ENCODE results near the gene SGCD. TPM values are rescaled to one million over a fixed set of nuclear protein-coding genes. Genes with fewer than 3 reads are reported as not detected.

SGCD gene
- total RNA-seq, 1 experiment from 2014 or later, result not detected

DNA sequence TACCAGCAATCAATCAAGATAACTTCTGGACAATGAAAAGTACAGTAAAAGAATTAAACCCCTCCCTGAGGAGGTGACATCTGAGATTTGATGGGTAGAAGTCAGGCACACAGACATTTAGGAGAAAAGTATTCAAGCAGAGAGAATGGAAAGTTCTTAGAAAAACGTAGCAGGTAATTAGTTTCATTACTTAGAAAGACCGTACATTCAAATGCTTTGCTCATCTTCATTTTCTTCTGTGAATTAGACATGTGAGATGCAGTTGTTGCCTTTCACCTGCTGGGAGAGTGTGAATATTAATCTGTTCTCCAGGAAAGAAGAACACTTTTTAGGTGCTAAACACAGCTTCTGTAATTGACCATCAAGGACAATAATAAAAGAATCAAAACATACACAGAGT is 451.8 kb downstream of the SGCD start:
- CTCF ChIA-PET, result no interaction called here

DNA sequence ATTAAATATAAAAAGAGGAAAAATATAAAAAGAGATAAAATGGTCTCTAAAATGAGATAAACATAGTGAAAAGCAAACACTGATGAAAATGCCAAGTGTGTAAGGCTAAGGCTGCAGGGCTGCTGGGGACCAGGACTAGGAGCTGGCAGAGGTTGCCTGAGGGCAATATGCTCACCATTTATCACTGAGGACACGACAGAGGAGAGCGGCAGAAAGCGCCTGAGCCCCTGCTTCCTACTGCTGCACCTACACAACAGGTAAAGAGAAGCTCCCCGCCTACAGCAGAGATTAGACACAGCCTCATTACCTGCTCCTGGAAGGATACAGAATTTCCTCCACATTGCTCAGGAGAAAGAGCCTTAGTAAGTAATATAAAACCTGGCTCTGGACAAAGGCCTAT is 452.5 kb downstream of the SGCD start:
- Histone ChIP-seq H3K9me3 (ENCODE audit: control insufficient read depth in 1 of 2, insufficient read depth in 1 of 2, low read depth in 1 of 2, low read length in 2 of 2) (no peaks in the 10 kb centered on the region), H3K4me1 (ENCODE audit: control insufficient read depth in 1 of 2, insufficient read depth in 2 of 2, low read length in 2 of 2) (no peaks in the 10 kb centered on the region), H3K27ac (ENCODE audit: low read depth, low read length) (no peak overlapping the region), H3K4me2 (ENCODE audit: low read length) (no peak overlapping the region), H3K9me2 (ENCODE audit: insufficient read depth) (no peaks in the 10 kb centered on the region), H4K20me1 (ENCODE audit: insufficient read depth) (no peaks in the 10 kb centered on the region), H3K4me3 (replicated peaks in 1 of 2; ENCODE audit: low read depth in 1 of 2, low read length in 2 of 2) (no peak overlapping the region), H3K79me2 (ENCODE audit: insufficient read depth, low read length) (no peaks in the 10 kb centered on the region), H3K9ac (ENCODE audit: low read length) (no peak overlapping the region), H2AFZ (ENCODE audit: low read depth, low read length, poor library complexity, severe bottlenecking) (no peak overlapping the region), H3K36me3 (ENCODE audit: control insufficient read depth in 1 of 2, insufficient read depth in 2 of 2, low read length in 2 of 2) (no peaks in the 10 kb centered on the region), H3K27me3 (ENCODE audit: insufficient read depth, low read length) (no peaks in the 10 kb centered on the region)
- ChIA-PET CTCF (no interaction called here), RAD21 (ENCODE audit: low non-redundant PET in 1 of 2, low total read pairs in 2 of 2, uncharacterized antibody in 2 of 2, unreplicated experiment in 2 of 2) (no interaction called here), POLR2A (no interaction called here)
- DNase-seq (ENCODE audit: low read depth, low spot score) (no peak), ATAC-seq (no peak)
- no TSS peak for BruUV-seq (replicated peaks)
- intact Hi-C loops (cut with micrococcal nuclease), result no loop called here
- TF ChIP-seq, protein P1, sequence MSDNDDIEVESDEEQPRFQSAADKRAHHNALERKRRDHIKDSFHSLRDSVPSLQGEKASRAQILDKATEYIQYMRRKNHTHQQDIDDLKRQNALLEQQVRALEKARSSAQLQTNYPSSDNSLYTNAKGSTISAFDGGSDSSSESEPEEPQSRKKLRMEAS (IDR thresholded peaks at IDR 0.05), result no peak
- TF ChIP-seq FOSL1 (IDR thresholded peaks at IDR 0.05; ENCODE audit: low read depth), result no peak
- TF ChIP-seq ZFX (IDR thresholded peaks at IDR 0.05), result no peak
- no peak for TF ChIP-seq RAD21 (IDR thresholded peaks at IDR 0.05; ENCODE audit: low read depth)
- no peak for TF ChIP-seq POLR2AphosphoS5 (IDR thresholded peaks at IDR 0.05; ENCODE audit: low read depth, low read length)
- TF ChIP-seq CBX3 (IDR thresholded peaks at IDR 0.05; ENCODE audit: low read depth), result no peak
- TF ChIP-seq YY1 (IDR thresholded peaks at IDR 0.05; ENCODE audit: extremely low read depth, insufficient replicate concordance, low read depth, low read length), result no peak
- no peak for TF ChIP-seq ZNF274 (IDR thresholded peaks at IDR 0.05; ENCODE audit: low read depth, low read length)
- TF ChIP-seq ELF1 (IDR thresholded peaks at IDR 0.05; ENCODE audit: borderline replicate concordance, low read depth), result no peak
- TF ChIP-seq, protein P2, sequence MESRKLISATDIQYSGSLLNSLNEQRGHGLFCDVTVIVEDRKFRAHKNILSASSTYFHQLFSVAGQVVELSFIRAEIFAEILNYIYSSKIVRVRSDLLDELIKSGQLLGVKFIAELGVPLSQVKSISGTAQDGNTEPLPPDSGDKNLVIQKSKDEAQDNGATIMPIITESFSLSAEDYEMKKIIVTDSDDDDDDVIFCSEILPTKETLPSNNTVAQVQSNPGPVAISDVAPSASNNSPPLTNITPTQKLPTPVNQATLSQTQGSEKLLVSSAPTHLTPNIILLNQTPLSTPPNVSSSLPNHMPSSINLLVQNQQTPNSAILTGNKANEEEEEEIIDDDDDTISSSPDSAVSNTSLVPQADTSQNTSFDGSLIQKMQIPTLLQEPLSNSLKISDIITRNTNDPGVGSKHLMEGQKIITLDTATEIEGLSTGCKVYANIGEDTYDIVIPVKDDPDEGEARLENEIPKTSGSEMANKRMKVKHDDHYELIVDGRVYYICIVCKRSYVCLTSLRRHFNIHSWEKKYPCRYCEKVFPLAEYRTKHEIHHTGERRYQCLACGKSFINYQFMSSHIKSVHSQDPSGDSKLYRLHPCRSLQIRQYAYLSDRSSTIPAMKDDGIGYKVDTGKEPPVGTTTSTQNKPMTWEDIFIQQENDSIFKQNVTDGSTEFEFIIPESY (IDR thresholded peaks at IDR 0.05; ENCODE audit: extremely low read depth, insufficient replicate concordance, low read length), result no peak
- TF ChIP-seq SRF (IDR thresholded peaks at IDR 0.05; ENCODE audit: low read depth), result no peak
- TF ChIP-seq JUND (IDR thresholded peaks at IDR 0.05), result no peak
- no peak for TF ChIP-seq SIN3A (IDR thresholded peaks at IDR 0.05; ENCODE audit: low read depth)
- no peak for TF ChIP-seq EZH2phosphoT487 (IDR thresholded peaks at IDR 0.05; ENCODE audit: borderline replicate concordance)

More for the DNA sequence above, 451.8 kb downstream of the SGCD start:
- Histone ChIP-seq H3K9ac (ENCODE audit: low read length) (no peak overlapping the region), H3K9me2 (ENCODE audit: insufficient read depth) (no peaks in the 10 kb centered on the region), H3K79me2 (ENCODE audit: insufficient read depth, low read length) (no peaks in the 10 kb centered on the region), H3K9me3 (ENCODE audit: control insufficient read depth in 1 of 2, insufficient read depth in 1 of 2, low read depth in 1 of 2, low read length in 2 of 2) (no peaks in the 10 kb centered on the region), H2AFZ (ENCODE audit: low read depth, low read length, poor library complexity, severe bottlenecking) (no peak overlapping the region), H3K4me2 (ENCODE audit: low read length) (no peak overlapping the region), H3K27ac (ENCODE audit: low read depth, low read length) (no peak overlapping the region), H3K27me3 (ENCODE audit: insufficient read depth, low read length) (no peaks in the 10 kb centered on the region), H3K4me1 (ENCODE audit: control insufficient read depth in 1 of 2, insufficient read depth in 2 of 2, low read length in 2 of 2) (no peaks in the 10 kb centered on the region), H3K4me3 (replicated peaks in 1 of 2; ENCODE audit: low read depth in 1 of 2, low read length in 2 of 2) (no peak overlapping the region), H4K20me1 (ENCODE audit: insufficient read depth) (no peaks in the 10 kb centered on the region), H3K36me3 (ENCODE audit: control insufficient read depth in 1 of 2, insufficient read depth in 2 of 2, low read length in 2 of 2) (no peaks in the 10 kb centered on the region)
- RAD21 ChIA-PET (ENCODE audit: low non-redundant PET in 1 of 2, low total read pairs in 2 of 2, uncharacterized antibody in 2 of 2, unreplicated experiment in 2 of 2), result no interaction called here
- POLR2A ChIA-PET, result no interaction called here
- BruUV-seq (replicated peaks), result no TSS peak
- ATAC-seq (no peak), DNase-seq (ENCODE audit: low read depth, low spot score) (no peak)
- TF ChIP-seq, protein P3, sequence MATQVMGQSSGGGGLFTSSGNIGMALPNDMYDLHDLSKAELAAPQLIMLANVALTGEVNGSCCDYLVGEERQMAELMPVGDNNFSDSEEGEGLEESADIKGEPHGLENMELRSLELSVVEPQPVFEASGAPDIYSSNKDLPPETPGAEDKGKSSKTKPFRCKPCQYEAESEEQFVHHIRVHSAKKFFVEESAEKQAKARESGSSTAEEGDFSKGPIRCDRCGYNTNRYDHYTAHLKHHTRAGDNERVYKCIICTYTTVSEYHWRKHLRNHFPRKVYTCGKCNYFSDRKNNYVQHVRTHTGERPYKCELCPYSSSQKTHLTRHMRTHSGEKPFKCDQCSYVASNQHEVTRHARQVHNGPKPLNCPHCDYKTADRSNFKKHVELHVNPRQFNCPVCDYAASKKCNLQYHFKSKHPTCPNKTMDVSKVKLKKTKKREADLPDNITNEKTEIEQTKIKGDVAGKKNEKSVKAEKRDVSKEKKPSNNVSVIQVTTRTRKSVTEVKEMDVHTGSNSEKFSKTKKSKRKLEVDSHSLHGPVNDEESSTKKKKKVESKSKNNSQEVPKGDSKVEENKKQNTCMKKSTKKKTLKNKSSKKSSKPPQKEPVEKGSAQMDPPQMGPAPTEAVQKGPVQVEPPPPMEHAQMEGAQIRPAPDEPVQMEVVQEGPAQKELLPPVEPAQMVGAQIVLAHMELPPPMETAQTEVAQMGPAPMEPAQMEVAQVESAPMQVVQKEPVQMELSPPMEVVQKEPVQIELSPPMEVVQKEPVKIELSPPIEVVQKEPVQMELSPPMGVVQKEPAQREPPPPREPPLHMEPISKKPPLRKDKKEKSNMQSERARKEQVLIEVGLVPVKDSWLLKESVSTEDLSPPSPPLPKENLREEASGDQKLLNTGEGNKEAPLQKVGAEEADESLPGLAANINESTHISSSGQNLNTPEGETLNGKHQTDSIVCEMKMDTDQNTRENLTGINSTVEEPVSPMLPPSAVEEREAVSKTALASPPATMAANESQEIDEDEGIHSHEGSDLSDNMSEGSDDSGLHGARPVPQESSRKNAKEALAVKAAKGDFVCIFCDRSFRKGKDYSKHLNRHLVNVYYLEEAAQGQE (IDR thresholded peaks at IDR 0.05; ENCODE audit: low read depth), result no peak
- TF ChIP-seq POLR2A (IDR thresholded peaks at IDR 0.05; ENCODE audit: borderline replicate concordance, extremely low read depth, insufficient read depth, insufficient read length), result no peak
- intact Hi-C loops (cut with micrococcal nuclease), result no loop called here

Data from HCT116 (cell line).